ENCODE measurements around the gene INPP4B. TPM values are rescaled to one million over a fixed set of nuclear protein-coding genes. Genes with fewer than 3 reads are reported as not detected.

The INPP4B gene
- total and polyA plus RNA-seq, 2 of the 4 experiments (the other 2 are of a cell fraction), result 1.8 to 14.0 TPM

- Histone ChIP-seq H3K4ac (ENCODE audit: low read depth, low read length) (no peak overlapping the region), H4K91ac (ENCODE audit: insufficient read depth, low read depth, low read length) (no peak overlapping the region), H3K36me3 (ENCODE audit: control insufficient read depth, insufficient read depth, low read length) (no peaks in the 10 kb centered on the region), H3K18ac (ENCODE audit: low read depth, low read length) (no peak overlapping the region), H3K14ac (replicated peaks; ENCODE audit: low read depth, low read length) (no peak overlapping the region), H4K8ac (ENCODE audit: low read depth in 2 of 2, low read length in 2 of 2) (no peak overlapping the region), H4K20me1 (ENCODE audit: insufficient read depth, low read length) (no peaks in the 10 kb centered on the region), H2BK20ac (ENCODE audit: low read depth, low read length) (no peak overlapping the region), H3K79me1 (ENCODE audit: low read depth in 1 of 2, low read length in 2 of 2) (no peaks in the 10 kb centered on the region), H3K4me3 (ENCODE audit: insufficient read depth, low read depth, low read length) (no peak overlapping the region), H3K9me1 (ENCODE audit: insufficient read depth, low read length) (no peaks in the 10 kb centered on the region), H2AFZ (replicated peaks; ENCODE audit: low read length, poor library complexity) (no peak overlapping the region), H4K5ac (ENCODE audit: low read depth, low read length) (no peak overlapping the region), H3K4me1 (ENCODE audit: control insufficient read depth, insufficient read depth, low read length) (no peaks in the 10 kb centered on the region), H3K23ac (ENCODE audit: low read depth, low read length) (no peak overlapping the region), H2AK5ac (ENCODE audit: low read depth, low read length) (no peak overlapping the region), H3K9me3 (ENCODE audit: control insufficient read depth, insufficient read depth, low read length) (no peaks in the 10 kb centered on the region), H3K27me3 (ENCODE audit: control insufficient read depth, insufficient read depth, low read length) (no peaks in the 10 kb centered on the region), H2AK9ac (replicated peaks; ENCODE audit: low read depth, low read length, poor library complexity) (no peak overlapping the region), H3K4me2 (ENCODE audit: low read depth, low read length) (no peak overlapping the region), H2BK5ac (ENCODE audit: low read depth, low read length, poor library complexity, severe bottlenecking) (no peak overlapping the region), H3K27ac (ENCODE audit: insufficient read depth, low read length) (no peak overlapping the region), H2BK15ac (ENCODE audit: low read depth, low read length) (no peak overlapping the region), H2BK120ac (ENCODE audit: low read depth, low read length) (no peak overlapping the region), H3K9ac (ENCODE audit: low read depth, low read length) (no peak overlapping the region), H3K56ac (ENCODE audit: extremely low read depth, insufficient read depth, low read length) (no peak overlapping the region)
- DNase-seq (no peak), ATAC-seq (ENCODE audit: low read depth) (no peak)
- in situ Hi-C loops (cut with MboI; ENCODE audit: low sequenced_read_pairs), result no loop called here
- POLR2A ChIA-PET (ENCODE audit: unreplicated experiment), result no interaction called here
- dilution Hi-C loops (cut with HindIII; ENCODE audit: low sequenced_read_pairs, unreplicated experiment), result no loop called here
- TF ChIP-seq SMC3 (IDR thresholded peaks at IDR 0.05; ENCODE audit: low read depth, low read length), result no peak
- TF ChIP-seq POLR2A (IDR thresholded peaks at IDR 0.05; ENCODE audit: low read depth, low read length), result no peak
- no peak for TF ChIP-seq RFX5 (IDR thresholded peaks at IDR 0.05; ENCODE audit: low read depth, low read length)
- no peak for TF ChIP-seq MXI1 (IDR thresholded peaks at IDR 0.05; ENCODE audit: borderline replicate concordance, low read depth, low read length)
- TF ChIP-seq CTCF (conservative IDR thresholded peaks at IDR 0.05; ENCODE audit: low read depth, low read length), result no peak
- TF ChIP-seq ELK1 (IDR thresholded peaks at IDR 0.05; ENCODE audit: borderline replicate concordance, low read depth, low read length), result no peak
- no peak for TF ChIP-seq RAD21 (IDR thresholded peaks at IDR 0.05; ENCODE audit: low read length)
- no peak for TF ChIP-seq BHLHE40 (IDR thresholded peaks at IDR 0.05; ENCODE audit: low read depth, low read length)
- TF ChIP-seq CEBPB (IDR thresholded peaks at IDR 0.05; ENCODE audit: low read depth, low read length), result no peak
- no peak for TF ChIP-seq MAZ (IDR thresholded peaks at IDR 0.05; ENCODE audit: borderline replicate concordance, low read depth, low read length)
- no peak for TF ChIP-seq MAFK (IDR thresholded peaks at IDR 0.05; ENCODE audit: low read depth, low read length)
- no peak for TF ChIP-seq RCOR1 (IDR thresholded peaks at IDR 0.05; ENCODE audit: insufficient replicate concordance, low read length)
- TF ChIP-seq CHD1 (IDR thresholded peaks at IDR 0.05; ENCODE audit: low read depth, low read length), result no peak
- intact Hi-C loops (cut with micrococcal nuclease), result no loop called here
- no CpG with 5 or more reads among the region's 3 CpGs for WGBS, 2 experiments (ENCODE audit: extremely low coverage in 2 of 2, insufficient read length in 1 of 2)
- CTCF ChIA-PET, result no interaction called here
- BruUV-seq (replicated peaks), result no TSS peak
These were observed 868.7 kb downstream of the INPP4B start for GRCh38 chr4:141977433-141977832.
